ENCODE data around the gene RBM8A.
A peak's percentile ranks its signal among the peaks of the same experiment; 100 is the strongest.

RBM8A gene

DNA sequence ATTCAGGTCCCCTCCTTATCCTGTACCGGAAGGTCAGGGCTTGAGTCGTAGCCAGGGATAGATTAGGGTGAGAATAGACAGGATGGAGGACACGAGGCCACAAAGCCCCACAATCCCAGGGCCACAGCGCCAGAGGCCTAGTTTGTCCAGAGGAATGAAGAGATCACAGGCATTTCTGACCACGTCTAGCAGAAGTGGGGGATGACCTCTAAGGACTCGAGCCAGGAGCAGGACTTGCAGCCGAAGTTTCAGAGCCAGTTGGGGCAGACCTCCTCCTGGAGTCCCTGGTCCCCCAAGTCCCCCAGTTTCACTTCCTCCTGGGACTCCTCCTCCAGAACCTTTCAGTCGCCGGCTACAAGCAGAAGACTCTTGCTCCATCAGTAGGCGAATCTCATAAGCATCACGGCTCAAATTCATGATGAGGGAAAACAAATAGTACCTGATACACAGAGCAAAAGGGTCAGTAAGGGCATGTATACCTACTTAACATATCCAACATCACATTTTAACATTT is 15.1 kb downstream of the RBM8A start:
- Histone ChIP-seq H3K27ac (ENCODE audit: low read depth, low read length) (no peak overlapping the region), H3K4me3 (ENCODE audit: low read length) (no peak overlapping the region), H3K4me1 (ENCODE audit: insufficient read depth, low read length) (peaks cover under 1% of the 10 kb centered on the region; the same call in 1 of the 2 replicates), H3K9me3 (ENCODE audit: insufficient read depth, low read depth, low read length) (no peaks in the 10 kb centered on the region), H3K9ac (ENCODE audit: low read depth, low read length) (no peak overlapping the region), H3K36me3 (ENCODE audit: insufficient read depth, low read length) (peaks cover 25% of the 10 kb centered on the region), H3K27me3 (ENCODE audit: insufficient read depth, low read length) (no peaks in the 10 kb centered on the region)
- 89% methylated on average over 11 of the region's 11 CpGs for WGBS

DNA sequence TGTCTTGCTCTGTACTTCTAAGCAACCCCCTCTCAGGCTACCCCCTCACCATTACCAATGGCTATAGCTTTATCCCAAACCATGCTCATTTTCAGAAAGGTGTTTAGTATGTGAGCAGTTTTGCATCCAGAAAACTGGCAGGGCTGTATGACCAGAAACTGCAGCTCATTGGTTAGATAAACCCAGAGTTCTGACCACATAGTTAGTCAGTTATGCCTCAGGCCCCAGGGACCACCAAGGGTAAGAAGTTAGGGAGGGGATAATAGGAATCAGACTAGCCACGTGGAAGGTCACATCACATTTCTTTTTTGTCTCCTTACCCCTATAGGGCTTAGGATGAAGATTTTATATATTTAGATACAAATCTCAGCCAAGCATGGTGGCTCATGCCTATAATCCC is 18.6 kb downstream of the RBM8A start:
- no CpG with 5 or more reads among the region's 1 CpG for whole genome bisulfite sequencing
- H3K9ac ChIP-seq (ENCODE audit: low read depth, low read length), result no peak overlapping the region

GRCh38 chr1:145906954-145907753 is 20.1 kb downstream of the RBM8A start:
- H3K27me3 ChIP-seq (ENCODE audit: insufficient read depth, low read length), result no peaks in the 10 kb centered on the region
- H3K4me3 ChIP-seq (ENCODE audit: low read length), result no peak overlapping the region
- H3K9me3 ChIP-seq (ENCODE audit: insufficient read depth, low read depth, low read length), result no peaks in the 10 kb centered on the region
- no peak overlapping the region for H3K27ac ChIP-seq (ENCODE audit: low read depth, low read length)
- peaks cover 2% of the 10 kb centered on the region; the same call in 1 of the 2 replicates for H3K4me1 ChIP-seq (ENCODE audit: insufficient read depth, low read length)
- peaks cover 11% of the 10 kb centered on the region; the same call in 1 of the 2 replicates for H3K36me3 ChIP-seq (ENCODE audit: insufficient read depth, low read length)
- 77% methylated on average over 10 of the region's 10 CpGs for WGBS
- no peak overlapping the region for H3K9ac ChIP-seq (ENCODE audit: low read depth, low read length)

More for the DNA sequence above, 18.6 kb downstream of the RBM8A start:
- peaks cover 2% of the 10 kb centered on the region; the same call in 1 of the 2 replicates for H3K4me1 ChIP-seq (ENCODE audit: insufficient read depth, low read length)
- H3K27ac ChIP-seq (ENCODE audit: low read depth, low read length), result no peak overlapping the region
- peaks cover 14% of the 10 kb centered on the region; the same call in 1 of the 2 replicates for H3K36me3 ChIP-seq (ENCODE audit: insufficient read depth, low read length)
- no peaks in the 10 kb centered on the region for H3K9me3 ChIP-seq (ENCODE audit: insufficient read depth, low read depth, low read length)
- H3K27me3 ChIP-seq (ENCODE audit: insufficient read depth, low read length), result no peaks in the 10 kb centered on the region
- H3K4me3 ChIP-seq (ENCODE audit: low read length), result no peak overlapping the region

- 92% methylated on average over 10 of the region's 12 CpGs for WGBS
- Histone ChIP-seq H3K27ac (ENCODE audit: low read depth, low read length) (no peak overlapping the region), H3K4me1 (ENCODE audit: insufficient read depth, low read length) (no peaks in the 10 kb centered on the region), H3K9me3 (ENCODE audit: insufficient read depth, low read depth, low read length) (no peaks in the 10 kb centered on the region), H3K4me3 (ENCODE audit: low read length) (no peak overlapping the region), H3K27me3 (ENCODE audit: insufficient read depth, low read length) (no peaks in the 10 kb centered on the region), H3K9ac (ENCODE audit: low read depth, low read length) (no peak overlapping the region), H3K36me3 (ENCODE audit: insufficient read depth, low read length) (no peaks in the 10 kb centered on the region)
These were observed 25.8 kb downstream of the RBM8A start for GRCh38 chr1:145901312-145902021.

- H3K27ac ChIP-seq (ENCODE audit: low read depth, low read length), result no peak overlapping the region
- H3K4me3 ChIP-seq (ENCODE audit: low read length), result no peak overlapping the region
- no peaks in the 10 kb centered on the region for H3K27me3 ChIP-seq (ENCODE audit: insufficient read depth, low read length)
- H3K4me1 ChIP-seq (ENCODE audit: insufficient read depth, low read length), result no peaks in the 10 kb centered on the region
- H3K36me3 ChIP-seq (ENCODE audit: insufficient read depth, low read length), result no peaks in the 10 kb centered on the region
- 90% methylated on average over 5 of the region's 5 CpGs for WGBS
- H3K9me3 ChIP-seq (ENCODE audit: insufficient read depth, low read depth, low read length), result no peaks in the 10 kb centered on the region
- H3K9ac ChIP-seq (ENCODE audit: low read depth, low read length), result no peak overlapping the region
These were observed 28.5 kb downstream of the RBM8A start for GRCh38 chr1:145898756-145899155.

- H3K9me3 ChIP-seq (ENCODE audit: insufficient read depth, low read depth, low read length), result no peaks in the 10 kb centered on the region
- H3K36me3 ChIP-seq (ENCODE audit: insufficient read depth, low read length), result no peaks in the 10 kb centered on the region
- no peaks in the 10 kb centered on the region for H3K4me1 ChIP-seq (ENCODE audit: insufficient read depth, low read length)
- no peak overlapping the region for H3K4me3 ChIP-seq (ENCODE audit: low read length)
- H3K27me3 ChIP-seq (ENCODE audit: insufficient read depth, low read length), result no peaks in the 10 kb centered on the region
- WGBS, result 94% methylated on average over 1 of the region's 1 CpG
- no peak overlapping the region for H3K27ac ChIP-seq (ENCODE audit: low read depth, low read length)
- H3K9ac ChIP-seq (ENCODE audit: low read depth, low read length), result no peak overlapping the region
These were observed 29.3 kb downstream of the RBM8A start for GRCh38 chr1:145897969-145898368.

GRCh38 chr1:145895471-145895870 is 31.8 kb downstream of the RBM8A start:
- 80% methylated on average over 1 of the region's 1 CpG for WGBS
- no peak overlapping the region for H3K4me3 ChIP-seq (ENCODE audit: low read length)
- H3K9ac ChIP-seq (ENCODE audit: low read depth, low read length), result no peak overlapping the region
- H3K36me3 ChIP-seq (ENCODE audit: insufficient read depth, low read length), result no peaks in the 10 kb centered on the region
- peaks cover 14% of the 10 kb centered on the region for H3K4me1 ChIP-seq (ENCODE audit: insufficient read depth, low read length)
- H3K27ac ChIP-seq (ENCODE audit: low read depth, low read length), result no peak overlapping the region
- no peaks in the 10 kb centered on the region for H3K27me3 ChIP-seq (ENCODE audit: insufficient read depth, low read length)
- no peaks in the 10 kb centered on the region for H3K9me3 ChIP-seq (ENCODE audit: insufficient read depth, low read depth, low read length)

DNA sequence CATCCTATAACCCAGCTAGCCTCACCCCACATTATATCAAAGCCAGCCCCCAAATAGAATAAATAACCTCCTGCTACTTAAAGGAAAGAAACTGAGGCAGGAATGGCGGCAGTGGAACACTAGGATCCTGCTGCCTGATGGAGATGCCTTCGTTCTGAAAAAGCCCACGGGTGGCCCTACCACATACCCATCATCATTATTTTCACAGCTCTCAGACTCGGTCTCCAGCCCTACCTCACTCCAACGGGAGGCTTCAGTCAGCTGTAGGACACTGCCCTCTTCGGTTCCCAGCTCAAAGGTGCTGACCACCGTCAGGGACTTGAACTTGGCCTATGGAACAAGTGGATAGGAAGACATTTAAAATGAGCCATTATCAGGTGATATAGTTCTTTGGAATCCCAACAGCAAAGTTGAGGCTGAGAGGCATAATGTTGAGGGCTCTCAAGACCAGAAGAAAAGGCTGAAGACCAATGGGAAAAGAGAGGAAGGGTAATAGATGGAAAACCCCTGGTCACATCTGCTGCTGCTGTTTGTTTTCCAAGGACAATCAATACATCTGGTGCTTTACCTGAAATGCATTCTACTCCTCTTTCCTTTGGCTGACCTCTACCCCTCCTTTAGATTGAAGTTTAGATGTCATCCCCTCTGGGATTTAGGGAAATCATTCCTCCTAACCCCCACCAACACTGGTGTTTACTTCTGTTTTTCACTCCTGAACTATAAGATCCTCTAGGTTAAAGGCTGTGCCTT is 33.8 kb downstream of the RBM8A start:
- no peaks in the 10 kb centered on the region for H3K27me3 ChIP-seq (ENCODE audit: insufficient read depth, low read length)
- no peak overlapping the region for H3K4me3 ChIP-seq (ENCODE audit: low read length)
- peaks cover 14% of the 10 kb centered on the region for H3K4me1 ChIP-seq (ENCODE audit: insufficient read depth, low read length)
- no peak overlapping the region for H3K27ac ChIP-seq (ENCODE audit: low read depth, low read length)
- no peaks in the 10 kb centered on the region for H3K9me3 ChIP-seq (ENCODE audit: insufficient read depth, low read depth, low read length)
- H3K36me3 ChIP-seq (ENCODE audit: insufficient read depth, low read length), result no peaks in the 10 kb centered on the region
- 90% methylated on average over 7 of the region's 7 CpGs for whole genome bisulfite sequencing
- H3K9ac ChIP-seq (ENCODE audit: low read depth, low read length), result no peak overlapping the region

GRCh38 chr1:145892486-145893087 is 34.7 kb downstream of the RBM8A start:
- Histone ChIP-seq H3K4me1 (ENCODE audit: insufficient read depth, low read length) (peaks cover 16% of the 10 kb centered on the region), H3K36me3 (ENCODE audit: insufficient read depth, low read length) (no peaks in the 10 kb centered on the region), H3K27ac (ENCODE audit: low read depth, low read length) (peak overlapping the region; percentile 36; the same call in 1 of the 2 replicates), H3K9me3 (ENCODE audit: insufficient read depth, low read depth, low read length) (no peaks in the 10 kb centered on the region), H3K9ac (ENCODE audit: low read depth, low read length) (peak overlapping the region; percentile 38), H3K4me3 (ENCODE audit: low read length) (peak overlapping the region; percentile 42), H3K27me3 (ENCODE audit: insufficient read depth, low read length) (no peaks in the 10 kb centered on the region)
- WGBS, result 79% methylated on average over 3 of the region's 3 CpGs

- H3K4me1 ChIP-seq (ENCODE audit: insufficient read depth, low read length), result peaks cover 17% of the 10 kb centered on the region
- peak overlapping the region; percentile 36; the same call in 1 of the 2 replicates for H3K27ac ChIP-seq (ENCODE audit: low read depth, low read length)
- H3K4me3 ChIP-seq (ENCODE audit: low read length), result peak overlapping the region; percentile 42
- H3K27me3 ChIP-seq (ENCODE audit: insufficient read depth, low read length), result no peaks in the 10 kb centered on the region
- H3K9ac ChIP-seq (ENCODE audit: low read depth, low read length), result peak overlapping the region; percentile 38
- no peaks in the 10 kb centered on the region for H3K9me3 ChIP-seq (ENCODE audit: insufficient read depth, low read depth, low read length)
- 0% methylated on average over 4 of the region's 6 CpGs for WGBS
- no peaks in the 10 kb centered on the region for H3K36me3 ChIP-seq (ENCODE audit: insufficient read depth, low read length)
These were observed 35.4 kb downstream of the RBM8A start for GRCh38 chr1:145891587-145892485.

Measured in HUES64 (cell line).